GM19372 (cell line): ENCODE results near the gene NELL1.

ENCODE experiments used
- ATAC-seq: cut with Tn5 transposase; IDR thresholded peaks from one replicate; pipeline ENCODE4 v1.9.1; 2021; ENCODE audit warnings: mild to moderate bottlenecking, low read depth, moderate library complexity; ENCODE audit not compliant: unreplicated experiment

The NELL1 gene

GRCh38 chr11:20668844-20669819 lies at the start of gene NELL1:
Gene NELL1 (plus strand): TSS chr11:20669586.
- no peak for ATAC-seq

- no peak for ATAC-seq
Measured at GRCh38 chr11:20620988-20621387, 48.4 kb upstream of the NELL1 start.

- no peak for ATAC-seq
Measured at GRCh38 chr11:20621679-20622078, 47.7 kb upstream of the NELL1 start.

GRCh38 chr11:20623252-20623651 lies 46.1 kb upstream of the NELL1 start:
- no peak for ATAC-seq

- ATAC-seq = no peak
Measured at GRCh38 chr11:20626279-20626678, 43.1 kb upstream of the NELL1 start.

GRCh38 chr11:20627026-20627425 lies 42.4 kb upstream of the NELL1 start:
- no peak for ATAC-seq

- ATAC-seq = no peak
Measured at GRCh38 chr11:20627701-20628100, 41.7 kb upstream of the NELL1 start.

GRCh38 chr11:20631519-20632168 lies 37.7 kb upstream of the NELL1 start:
- no peak for ATAC-seq

- no peak for ATAC-seq
Measured at GRCh38 chr11:20632169-20632532, 37.2 kb upstream of the NELL1 start.

- no peak for ATAC-seq
Measured at GRCh38 chr11:20634044-20634443, 35.3 kb upstream of the NELL1 start.

- ATAC-seq = no peak
Measured at GRCh38 chr11:20634781-20635180, 34.6 kb upstream of the NELL1 start.

GRCh38 chr11:20638074-20638473 lies 31.3 kb upstream of the NELL1 start:
- ATAC-seq = no peak

- ATAC-seq = no peak
Measured at GRCh38 chr11:20639688-20640087, 29.7 kb upstream of the NELL1 start.

GRCh38 chr11:20640401-20640800 lies 29.0 kb upstream of the NELL1 start:
- no peak for ATAC-seq

GRCh38 chr11:20644360-20644759 lies 25.0 kb upstream of the NELL1 start:
- ATAC-seq = no peak

- no peak for ATAC-seq
Measured at GRCh38 chr11:20647976-20648565, 21.3 kb upstream of the NELL1 start.

- no peak for ATAC-seq
Measured at GRCh38 chr11:20652150-20652806, 17.1 kb upstream of the NELL1 start.

GRCh38 chr11:20654038-20654437 lies 15.3 kb upstream of the NELL1 start:
- no peak for ATAC-seq

GRCh38 chr11:20656901-20657300 lies 12.5 kb upstream of the NELL1 start:
- no peak for ATAC-seq

- no peak for ATAC-seq
Measured at GRCh38 chr11:20658135-20658534, 11.3 kb upstream of the NELL1 start.

GRCh38 chr11:20661445-20661844 lies 7.9 kb upstream of the NELL1 start:
- ATAC-seq = no peak
